Esophagus squamous epithelium (tissue), 5 donors: ENCODE data around the gene SERPINA7. TPM values are rescaled to one million over a fixed set of nuclear protein-coding genes. Genes with fewer than 3 reads are reported as not detected.
"Not testable (repeated sequence)": the region's sequence is repeated elsewhere in the genome, so short reads cannot be mapped to it uniquely, and the experiment has no call there.

Experiments
- DNase-seq: peaks from one replicate; lab custom pipeline; 2025; lab: John Stamatoyannopoulos, UW
- H3K27ac ChIP-seq, 4 donors: fragments of 200-600 bp; sonication (generic); one replicate each; pipeline ENCODE4 v1.5.1; 2016 to 2019; ENCODE audit warnings: mild to moderate bottlenecking in 1 of 4
- H3K27me3 ChIP-seq, 4 donors: fragments of 200-600 bp; sonication (generic); 1 replicate in 3 of 4; 2 replicates in 1 of 4; pipeline versions ENCODE4 v1.5.1 to v1.6.0; 2017 to 2021; ENCODE audit warnings: antibody characterized with exemption in 1 of 4
- H3K36me3 ChIP-seq, 3 donors: fragments of 200-600 bp; sonication (generic); one replicate each; pipeline ENCODE4 v1.5.1; 2016 to 2019
- H3K4me1 ChIP-seq, 3 donors: fragments of 200-600 bp; sonication (generic); one replicate each; pipeline ENCODE4 v1.5.1; 2017 to 2019
- H3K4me3 ChIP-seq, 4 donors: fragments of 200-600 bp; sonication (generic); 1 replicate in 3 of 4; 2 replicates in 1 of 4; pipeline ENCODE4 v1.5.1; 2016 to 2019; ENCODE audit warnings: mild to moderate bottlenecking in 2 of 4, moderate library complexity in 1 of 4
- H3K9me3 ChIP-seq, 3 donors: fragments of 200-600 bp; sonication (generic); one replicate each; pipeline ENCODE4 v1.5.1; 2016 to 2019
- CTCF ChIP-seq, 6 experiments: fragments of 450-650 bp in 4 of 6; fragments of 200-600 bp in 2 of 6; sonication (generic) in 2 of 6; IDR thresholded peaks; one replicate each; pipeline ENCODE4 v1.5.1; 2016 to 2019; ENCODE audit warnings: antibody characterized with exemption in 6 of 6, mild to moderate bottlenecking in 4 of 6, moderate library complexity in 4 of 6
- POLR2A ChIP-seq, 4 donors: fragments of 450-650 bp; IDR thresholded peaks; one replicate each; pipeline ENCODE4 v1.6.1; 2017; ENCODE audit warnings: antibody characterized with exemption in 4 of 4, mild to moderate bottlenecking in 4 of 4, moderate library complexity in 3 of 4
- WGBS, 2 donors: methylation state at CpG; one replicate each; pipeline ENCODE4 v1.1.5; 2018; 5-methylcytosine and 5-hydroxymethylcytosine counted together
- intact Hi-C: fragments of 100-400 bp; cut with DNase I; formaldehyde crosslinking; loops from one replicate; pipeline ENCODE4 v1.15.0; 2022
- total RNA-seq, 4 donors: library from RNA; depleted of rRNA; stranded (reverse); fragments of >200 nt; gene quantifications; one replicate each; pipeline ENCODE4 v1.1.0, GENCODE V29; 2016
- donor health status: DM: yes; HTN: yes; CAD: no.

Gene SERPINA7
- total RNA-seq, 4 donors from 2014 or later: not detected

GRCh38 chrX:106022238-106022637, 16.3 kb downstream of the SERPINA7 start:
- Histone ChIP-seq H3K4me3 (no peak overlapping the region), H3K4me1 (no peaks in the 10 kb centered on the region), H3K9me3 (no peaks in the 10 kb centered on the region), H3K27me3 (no peaks in the 10 kb centered on the region), H3K36me3 (no peaks in the 10 kb centered on the region), H3K27ac (no peak overlapping the region)
- TF ChIP-seq POLR2A (IDR thresholded peaks at IDR 0.05) (no peak), CTCF (IDR thresholded peaks at IDR 0.05) (no peak)
- 73 to 77% methylated on average over 2 of the region's 2 CpGs for WGBS, 2 donors
- intact Hi-C loops: no loop called here
- DNase-seq: no peak

DNA sequence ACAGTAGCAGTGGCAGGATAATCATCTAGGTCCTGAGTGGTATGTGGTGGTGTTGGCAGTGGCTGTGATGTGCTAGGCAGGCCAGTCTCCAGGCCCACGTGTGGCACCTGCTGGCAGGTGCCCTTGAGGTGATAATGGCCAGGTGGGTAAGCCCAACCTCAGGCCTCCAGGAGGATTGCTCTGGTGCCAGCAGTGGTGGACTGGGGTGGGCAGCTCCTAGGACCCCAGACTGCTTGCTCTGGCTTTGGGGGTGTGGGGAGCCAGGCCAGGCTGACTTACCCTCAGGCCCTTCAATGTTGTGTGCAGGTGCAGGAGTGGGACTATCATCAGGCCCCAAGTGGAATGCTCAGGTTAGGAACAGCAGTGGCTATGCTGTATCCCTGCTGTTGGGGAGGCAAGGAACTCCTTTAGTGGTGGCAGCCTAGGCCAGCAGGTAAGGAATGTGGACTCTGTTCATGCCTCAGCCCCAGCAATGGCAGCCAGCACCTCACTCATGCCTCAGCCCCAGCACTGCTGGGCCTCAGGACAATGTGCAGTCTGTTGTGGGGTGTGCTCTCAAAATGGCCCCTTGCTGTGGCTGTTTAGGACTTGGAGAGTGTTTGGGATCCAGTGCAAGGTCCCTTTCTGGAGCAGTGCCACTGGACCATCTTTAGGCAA, 24.3 kb downstream of the SERPINA7 start:
- H3K4me1 ChIP-seq: no peaks in the 10 kb centered on the region
- H3K36me3 ChIP-seq: no peaks in the 10 kb centered on the region
- H3K27me3 ChIP-seq: no peaks in the 10 kb centered on the region
- no peak overlapping the region for H3K4me3 ChIP-seq
- DNase-seq: no peak
- intact Hi-C loops: no loop called here
- peaks cover 0 to 11% (median 0%) of the 10 kb centered on the region in 3 donors for H3K9me3 ChIP-seq
- H3K27ac ChIP-seq: no peak overlapping the region
- no peak for TF ChIP-seq POLR2A (IDR thresholded peaks at IDR 0.05)
- TF ChIP-seq CTCF (IDR thresholded peaks at IDR 0.05): no peak
- no CpG with 5 or more reads among the region's 1 CpG for WGBS, 2 donors

- Histone ChIP-seq H3K4me1 (no peaks in the 10 kb centered on the region), H3K27me3 (no peaks in the 10 kb centered on the region), H3K36me3 (no peaks in the 10 kb centered on the region), H3K27ac (no peak overlapping the region), H3K9me3 (peaks cover 0 to 11% (median 0%) of the 10 kb centered on the region in 3 donors), H3K4me3 (no peak overlapping the region)
- WGBS, 2 donors: 62 to 63% methylated on average over 3 to 5 of the region's 5 CpGs
- intact Hi-C loops: no loop called here
- DNase-seq: no peak
- TF ChIP-seq POLR2A (IDR thresholded peaks at IDR 0.05) (no peak), CTCF (IDR thresholded peaks at IDR 0.05) (no peak)
Observed at GRCh38 chrX:106009145-106009544, 29.4 kb downstream of the SERPINA7 start.

GRCh38 chrX:106007815-106008214, 30.7 kb downstream of the SERPINA7 start:
- Histone ChIP-seq H3K4me1 (no peaks in the 10 kb centered on the region), H3K27ac (no peak overlapping the region), H3K27me3 (no peaks in the 10 kb centered on the region), H3K36me3 (no peaks in the 10 kb centered on the region), H3K4me3 (no peak overlapping the region), H3K9me3 (peaks cover 0 to 10% (median 0%) of the 10 kb centered on the region in 3 donors)
- WGBS, 2 donors: 6 to 18% methylated on average over 1 of the region's 1 CpG
- intact Hi-C loops: no loop called here
- TF ChIP-seq CTCF (IDR thresholded peaks at IDR 0.05) (no peak), POLR2A (IDR thresholded peaks at IDR 0.05) (no peak)
- no peak for DNase-seq

- WGBS, 2 donors: 28 to 43% methylated on average over 2 of the region's 2 CpGs
- Histone ChIP-seq H3K4me1 (no peaks in the 10 kb centered on the region), H3K36me3 (no peaks in the 10 kb centered on the region), H3K27ac (no peak overlapping the region), H3K27me3 (no peaks in the 10 kb centered on the region), H3K4me3 (no peak overlapping the region), H3K9me3 (no peaks in the 10 kb centered on the region)
- intact Hi-C loops: no loop called here
- TF ChIP-seq CTCF (IDR thresholded peaks at IDR 0.05) (no peak), POLR2A (IDR thresholded peaks at IDR 0.05) (no peak)
- DNase-seq: no peak
Observed at GRCh38 chrX:106005684-106006083, 32.8 kb downstream of the SERPINA7 start.

DNA sequence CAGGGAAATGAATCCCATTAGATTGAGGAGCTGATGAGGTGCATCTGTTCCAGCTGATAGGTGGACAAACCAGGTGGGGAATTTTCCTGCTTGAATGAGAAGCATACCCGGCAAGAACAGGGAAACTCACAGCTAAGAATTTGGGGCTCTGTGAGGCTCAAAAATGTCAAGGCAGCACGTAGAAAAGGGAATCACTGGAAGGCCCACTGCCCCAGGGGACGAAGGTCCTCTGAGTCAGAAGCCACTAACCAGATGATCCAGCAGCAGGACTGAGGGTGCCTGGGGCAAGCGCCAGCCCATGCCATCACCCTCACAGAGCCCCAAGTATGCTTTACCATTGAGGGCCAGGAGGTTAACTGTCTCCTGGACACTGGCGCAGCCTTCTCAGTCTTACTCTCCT, 37.9 kb downstream of the SERPINA7 start:
- H3K27ac ChIP-seq, H3K9me3 ChIP-seq, DNase-seq, H3K4me3 ChIP-seq, H3K4me1 ChIP-seq, intact Hi-C loops, H3K36me3 ChIP-seq, H3K27me3 ChIP-seq: not testable (repeated sequence)
- WGBS, 2 donors: 60% methylated on average over 2 to 5 of the region's 5 CpGs
